Activated CD4-positive, alpha-beta T cell treated with anti-CD3 and anti-CD28 coated beads, Interleukin-2, amount 10 ng/mL, durations not matched to agents 24 days and 14 days (primary cell): ENCODE results near the gene SKIC8. TPM values are rescaled to one million over a fixed set of nuclear protein-coding genes. Genes with fewer than 3 reads are reported as not detected.

ENCODE experiments used
- DNase-seq: peaks from one replicate; pipeline ENCODE4 v3.0.0; 2022
- H3K27ac Mint-ChIP-seq: one replicate; pipeline ENCODE4 v1.8.0; 2022; ENCODE audit warnings: mild to moderate bottlenecking, mixed read lengths
- H3K27me3 Mint-ChIP-seq: one replicate; pipeline ENCODE4 v1.8.0; 2022; ENCODE audit warnings: mixed read lengths
- H3K36me3 Mint-ChIP-seq: one replicate; pipeline ENCODE4 v1.8.0; 2022; ENCODE audit warnings: low read depth, mild to moderate bottlenecking, mixed read lengths
- H3K4me1 Mint-ChIP-seq: one replicate; pipeline ENCODE4 v1.8.0; 2021; ENCODE audit warnings: mixed read lengths
- H3K4me3 Mint-ChIP-seq: one replicate; pipeline ENCODE4 v1.8.0; 2022; ENCODE audit warnings: mild to moderate bottlenecking, moderate library complexity, mixed read lengths
- H3K9me3 Mint-ChIP-seq: one replicate; pipeline ENCODE4 v1.8.0; 2021; ENCODE audit warnings: mixed read lengths
- intact Hi-C: fragments of 100-400 bp; cut with micrococcal nuclease; formaldehyde crosslinking; loops from one replicate; pipeline ENCODE4 v1.15.1; 2023
- total RNA-seq: library from RNA; stranded (reverse); gene quantifications from 2 replicates; pipeline ENCODE4 v1.2.3, GENCODE V29; 2022

The SKIC8 gene
- total RNA-seq, 1 donor from 2014 or later, result 57.6 TPM

DNA sequence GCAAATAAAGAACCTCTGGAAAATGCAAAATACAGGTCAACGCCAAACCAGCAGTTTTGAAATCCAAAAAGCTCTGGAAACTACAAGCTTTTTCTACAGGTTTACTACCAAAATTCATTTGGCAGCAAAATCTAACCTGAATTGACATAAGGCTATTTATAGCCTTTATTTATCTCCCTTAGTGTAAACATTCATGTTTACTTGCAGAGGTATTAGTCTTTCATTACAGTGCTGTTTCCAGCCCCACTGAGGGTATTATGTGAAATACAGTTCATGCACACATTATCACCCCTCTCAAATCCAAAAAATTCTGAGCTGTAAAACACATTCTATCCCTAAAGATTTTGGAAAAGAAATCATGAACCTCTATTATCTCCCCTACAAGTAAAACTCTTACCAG is 7.2 kb downstream of the SKIC8 start:
- peaks cover 4% of the 10 kb centered on the region for H3K4me1 Mint-ChIP-seq
- H3K9me3 Mint-ChIP-seq, result no peaks in the 10 kb centered on the region
- no peak for DNase-seq
- peaks cover 26% of the 10 kb centered on the region for H3K36me3 Mint-ChIP-seq
- no peak overlapping the region for H3K4me3 Mint-ChIP-seq
- no peak overlapping the region for H3K27ac Mint-ChIP-seq
- intact Hi-C loops, result no loop called here
- H3K27me3 Mint-ChIP-seq, result no peaks in the 10 kb centered on the region

DNA sequence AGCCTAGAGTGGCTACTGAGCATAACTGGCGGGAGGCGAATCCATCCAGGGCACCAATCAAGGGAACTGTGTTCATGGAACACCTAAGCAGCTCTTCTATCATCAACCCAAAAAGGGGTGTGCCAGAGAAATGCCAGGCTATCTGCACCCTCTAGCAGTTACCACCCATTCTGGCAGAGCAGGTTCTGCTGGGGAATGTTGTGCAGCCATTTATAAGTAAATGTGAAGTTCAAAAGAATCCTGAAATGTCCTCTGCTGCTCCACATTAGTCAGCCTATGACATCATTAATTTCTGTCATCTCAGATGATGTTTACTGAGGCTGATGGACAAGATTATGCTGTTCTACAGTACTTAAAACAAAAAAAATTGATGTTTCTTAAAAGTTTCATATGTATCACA is 7.7 kb downstream of the SKIC8 start:
- intact Hi-C loops, result no loop called here
- Mint-ChIP-seq H3K27me3 (no peaks in the 10 kb centered on the region), H3K4me3 (no peak overlapping the region), H3K27ac (no peak overlapping the region), H3K4me1 (peaks cover 4% of the 10 kb centered on the region), H3K36me3 (peaks cover 28% of the 10 kb centered on the region), H3K9me3 (no peaks in the 10 kb centered on the region)
- DNase-seq, result no peak

DNA sequence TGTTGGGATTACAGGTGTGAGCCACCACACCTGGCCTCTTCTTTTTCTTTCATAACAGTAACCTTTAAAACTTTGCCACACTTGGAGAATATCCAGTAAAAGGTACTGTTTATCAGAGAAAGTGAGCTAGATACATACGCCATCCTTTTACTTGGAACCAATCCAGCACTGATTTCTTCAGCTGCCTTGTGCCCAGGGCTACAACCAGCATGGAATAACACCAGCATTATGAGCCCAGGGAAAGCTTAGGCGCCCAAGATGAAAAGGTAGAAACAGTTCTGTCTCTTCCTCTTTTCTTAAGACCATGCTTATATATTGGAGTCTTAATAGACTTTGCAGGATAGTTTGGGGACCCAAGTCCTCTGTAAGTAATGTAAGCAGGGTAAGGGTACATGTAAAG is 8.4 kb downstream of the SKIC8 start:
- Mint-ChIP-seq H3K4me3 (no peak overlapping the region), H3K36me3 (peaks cover 29% of the 10 kb centered on the region), H3K4me1 (peaks cover 4% of the 10 kb centered on the region), H3K27ac (no peak overlapping the region), H3K9me3 (no peaks in the 10 kb centered on the region), H3K27me3 (no peaks in the 10 kb centered on the region)
- DNase-seq, result no peak
- intact Hi-C loops, result no loop called here

DNA sequence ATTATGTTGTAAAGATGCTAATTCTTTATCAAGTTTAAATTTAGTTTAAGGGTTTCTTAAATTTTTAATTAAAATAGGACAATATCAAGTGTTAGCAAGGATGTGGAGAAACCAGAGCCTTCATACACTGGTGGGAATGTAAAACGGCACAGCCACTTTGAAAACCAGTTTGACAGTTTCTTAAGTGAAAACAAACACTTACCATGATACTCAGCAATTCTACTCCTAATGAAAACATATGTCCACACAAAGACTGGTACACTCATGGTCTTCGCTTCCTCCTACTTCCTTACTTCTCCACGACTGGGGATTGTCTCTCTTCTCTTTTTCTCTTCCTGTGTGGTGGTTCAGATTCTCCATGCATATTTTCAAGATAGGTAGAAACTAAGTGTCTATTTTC is 9.2 kb downstream of the SKIC8 start:
- no peak overlapping the region for H3K4me3 Mint-ChIP-seq
- no peak overlapping the region for H3K27ac Mint-ChIP-seq
- H3K4me1 Mint-ChIP-seq, result peaks cover 3% of the 10 kb centered on the region
- H3K36me3 Mint-ChIP-seq, result peaks cover 31% of the 10 kb centered on the region
- no peak for DNase-seq
- H3K27me3 Mint-ChIP-seq, result no peaks in the 10 kb centered on the region
- intact Hi-C loops, result no loop called here
- no peaks in the 10 kb centered on the region for H3K9me3 Mint-ChIP-seq

- Mint-ChIP-seq H3K27ac (no peak overlapping the region), H3K4me1 (no peaks in the 10 kb centered on the region), H3K36me3 (peaks cover 40% of the 10 kb centered on the region), H3K27me3 (no peaks in the 10 kb centered on the region), H3K9me3 (no peaks in the 10 kb centered on the region), H3K4me3 (no peak overlapping the region)
- no peak for DNase-seq
- intact Hi-C loops, result no loop called here
Measured at GRCh38 chr15:78284758-78285157, 14.7 kb downstream of the SKIC8 start.

GRCh38 chr15:78282324-78282723 is 17.1 kb downstream of the SKIC8 start:
- H3K4me3 Mint-ChIP-seq, result no peak overlapping the region
- H3K9me3 Mint-ChIP-seq, result no peaks in the 10 kb centered on the region
- DNase-seq, result no peak
- H3K36me3 Mint-ChIP-seq, result peaks cover 40% of the 10 kb centered on the region
- H3K27me3 Mint-ChIP-seq, result no peaks in the 10 kb centered on the region
- H3K27ac Mint-ChIP-seq, result no peak overlapping the region
- peaks cover 2% of the 10 kb centered on the region for H3K4me1 Mint-ChIP-seq
- intact Hi-C loops, result no loop called here

- no peaks in the 10 kb centered on the region for H3K27me3 Mint-ChIP-seq
- peaks cover 38% of the 10 kb centered on the region for H3K36me3 Mint-ChIP-seq
- intact Hi-C loops, result no loop called here
- peaks cover 2% of the 10 kb centered on the region for H3K4me1 Mint-ChIP-seq
- no peak overlapping the region for H3K27ac Mint-ChIP-seq
- H3K9me3 Mint-ChIP-seq, result no peaks in the 10 kb centered on the region
- no peak overlapping the region for H3K4me3 Mint-ChIP-seq
- DNase-seq, result no peak
Measured at GRCh38 chr15:78280319-78281072, 18.9 kb downstream of the SKIC8 start.

- DNase-seq, result no peak
- peaks cover 46% of the 10 kb centered on the region for H3K36me3 Mint-ChIP-seq
- peaks cover 2% of the 10 kb centered on the region for H3K4me1 Mint-ChIP-seq
- intact Hi-C loops, result no loop called here
- no peaks in the 10 kb centered on the region for H3K9me3 Mint-ChIP-seq
- H3K27me3 Mint-ChIP-seq, result no peaks in the 10 kb centered on the region
- H3K4me3 Mint-ChIP-seq, result no peak overlapping the region
- no peak overlapping the region for H3K27ac Mint-ChIP-seq
Measured at GRCh38 chr15:78276064-78276943, 23.1 kb downstream of the SKIC8 start.

DNA sequence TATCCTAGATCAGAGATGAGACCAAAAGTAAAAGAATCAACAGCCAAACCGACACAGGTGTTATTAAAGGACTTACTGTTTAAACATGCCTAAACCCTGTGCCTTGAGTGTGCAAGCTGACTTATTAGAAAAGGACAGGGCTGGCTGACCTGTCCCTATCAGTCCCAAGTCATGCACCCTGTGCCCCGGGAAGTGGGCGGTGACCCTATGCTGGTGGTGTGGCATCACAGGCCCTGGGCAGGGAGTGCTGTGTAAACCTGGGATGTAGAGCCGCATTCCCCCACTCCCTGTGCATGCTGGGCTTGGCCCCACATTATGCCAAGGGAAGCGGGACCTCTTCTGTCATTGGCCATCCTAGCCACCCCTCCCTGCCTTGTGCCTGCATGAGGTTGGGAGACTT is 24.4 kb downstream of the SKIC8 start:
- H3K27me3 Mint-ChIP-seq, result no peaks in the 10 kb centered on the region
- H3K27ac Mint-ChIP-seq, result no peak overlapping the region
- H3K9me3 Mint-ChIP-seq, result no peaks in the 10 kb centered on the region
- H3K4me3 Mint-ChIP-seq, result no peak overlapping the region
- peaks cover 40% of the 10 kb centered on the region for H3K36me3 Mint-ChIP-seq
- DNase-seq, result no peak
- H3K4me1 Mint-ChIP-seq, result peaks cover 7% of the 10 kb centered on the region
- intact Hi-C loops, result no loop called here

GRCh38 chr15:78272776-78273175 is 26.6 kb downstream of the SKIC8 start:
- peaks cover 7% of the 10 kb centered on the region for H3K4me1 Mint-ChIP-seq
- no peaks in the 10 kb centered on the region for H3K27me3 Mint-ChIP-seq

GRCh38 chr15:78272316-78272715 is 27.1 kb downstream of the SKIC8 start:
- Mint-ChIP-seq H3K4me1 (peaks cover 9% of the 10 kb centered on the region), H3K9me3 (no peaks in the 10 kb centered on the region), H3K36me3 (peaks cover 34% of the 10 kb centered on the region), H3K27me3 (no peaks in the 10 kb centered on the region), H3K4me3 (no peak overlapping the region), H3K27ac (no peak overlapping the region)
- intact Hi-C loops, result no loop called here
- DNase-seq, result no peak

More at GRCh38 chr15:78272776-78273175, 26.6 kb downstream of the SKIC8 start:
- Mint-ChIP-seq H3K27ac (no peak overlapping the region), H3K36me3 (peaks cover 31% of the 10 kb centered on the region), H3K9me3 (no peaks in the 10 kb centered on the region), H3K4me3 (no peak overlapping the region)
- no peak for DNase-seq
- intact Hi-C loops, result no loop called here

DNA sequence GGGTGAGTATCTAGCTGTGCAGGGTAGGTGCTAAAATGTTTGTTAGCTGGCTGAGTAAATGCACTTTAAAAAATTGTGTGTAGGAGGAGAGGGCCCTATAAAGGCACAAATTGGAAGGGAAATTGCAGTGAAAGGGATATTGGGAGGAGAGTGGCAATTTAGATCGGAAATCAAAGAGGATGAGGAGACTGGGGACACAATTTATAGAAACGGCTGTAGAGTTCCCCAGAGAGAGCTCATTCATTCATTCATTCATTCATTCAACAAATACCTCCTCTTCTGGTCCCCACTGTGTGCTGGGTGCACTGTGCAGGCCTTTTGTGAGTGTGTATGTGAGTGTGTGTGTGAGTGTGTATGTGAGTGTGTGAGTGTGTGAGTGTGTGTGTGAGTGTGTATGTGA is 32.6 kb downstream of the SKIC8 start:
- Mint-ChIP-seq H3K27ac (no peak overlapping the region), H3K36me3 (peaks cover 17% of the 10 kb centered on the region), H3K27me3 (no peaks in the 10 kb centered on the region), H3K4me1 (peaks cover 26% of the 10 kb centered on the region), H3K9me3 (no peaks in the 10 kb centered on the region), H3K4me3 (peak overlapping the region; percentile 9)
- intact Hi-C loops, result no loop called here
- DNase-seq, result no peak

GRCh38 chr15:78266229-78266628 is 33.2 kb downstream of the SKIC8 start:
- H3K27me3 Mint-ChIP-seq, result no peaks in the 10 kb centered on the region
- H3K4me1 Mint-ChIP-seq, result peaks cover 26% of the 10 kb centered on the region
- peak overlapping the region; percentile 90 for H3K4me3 Mint-ChIP-seq
- H3K27ac Mint-ChIP-seq, result no peak overlapping the region
- intact Hi-C loops, result no loop called here
- no peak for DNase-seq
- no peaks in the 10 kb centered on the region for H3K9me3 Mint-ChIP-seq
- H3K36me3 Mint-ChIP-seq, result peaks cover 17% of the 10 kb centered on the region

GRCh38 chr15:78265752-78266224 is 33.6 kb downstream of the SKIC8 start:
- intact Hi-C loops, result loop anchor here (2.0 kb wide), 1 partner anchor 33 kb away; the partner anchor contains the start of gene SKIC8
- Mint-ChIP-seq H3K27ac (peak overlapping the region; percentile 89), H3K9me3 (no peaks in the 10 kb centered on the region), H3K4me3 (peak overlapping the region; percentile 90), H3K36me3 (peaks cover 17% of the 10 kb centered on the region), H3K27me3 (no peaks in the 10 kb centered on the region), H3K4me1 (peaks cover 26% of the 10 kb centered on the region)
- peak; percentile 63 for DNase-seq
